IMR-90 (cell line): Measurements from ENCODE around the gene CD46. TPM values are rescaled to one million over a fixed set of nuclear protein-coding genes. Genes with fewer than 3 reads are reported as not detected.

Experiments
- ATAC-seq: fragments of 200-7000 bp; cut with Tn5 transposase; 2 replicates; pipeline ENCODE4 v1.9.1; 2020; ENCODE audit warnings: low read depth, mild to moderate bottlenecking, moderate library complexity
- BruUV-seq: library from RNA; stranded (reverse); fragments of 400-500 nt; replicated peaks from 2 replicates; lab custom pipeline; 2021; lab: Mats Ljungman, UMichigan
- CTCF ChIA-PET: fragments of 300-600 bp; formaldehyde crosslinking; extraction: SDS; loops from one replicate; lab custom pipeline; 2021; ENCODE audit warnings: antibody characterized with exemption; lab: Yijun Ruan, JAX
- POLR2A ChIA-PET: fragments of 300-600 bp; sonication (Branson Sonifier 250); formaldehyde crosslinking; loops from one replicate; lab custom pipeline; 2022; ENCODE audit warnings: antibody characterized with exemption; ENCODE audit not compliant: unreplicated experiment; lab: Charles Lee
- DNase-seq: peaks from one replicate; pipeline ENCODE4 v3.0.0; 2013
- H2AFZ ChIP-seq: replicated peaks from 2 replicates; pipeline ENCODE3; 2013; ENCODE audit warnings: low read length, mild to moderate bottlenecking; ENCODE audit not compliant: poor library complexity
- H2AK5ac ChIP-seq: 2 replicates; pipeline ENCODE4 v1.6.1; 2013; ENCODE audit warnings: low read depth, low read length, inconsistent platforms
- H2AK9ac ChIP-seq: replicated peaks from 2 replicates; pipeline ENCODE3; 2013; ENCODE audit warnings: mild to moderate bottlenecking, low read depth, low read length, moderate library complexity; ENCODE audit not compliant: poor library complexity
- H2BK120ac ChIP-seq: 2 replicates; pipeline ENCODE4 v1.6.1; 2013; ENCODE audit warnings: low read depth, low read length, inconsistent platforms
- H2BK15ac ChIP-seq: 3 replicates; pipeline ENCODE4 v1.6.1; 2013; ENCODE audit warnings: low read depth, low read length, inconsistent platforms
- H2BK20ac ChIP-seq: 2 replicates; pipeline ENCODE4 v1.6.1; 2013; ENCODE audit warnings: low read depth, mild to moderate bottlenecking, inconsistent platforms, low read length, moderate library complexity
- H2BK5ac ChIP-seq: 2 replicates; pipeline ENCODE4 v1.6.1; 2013; ENCODE audit warnings: mild to moderate bottlenecking, low read depth, low read length, inconsistent platforms; ENCODE audit not compliant: poor library complexity, severe bottlenecking
- H3K14ac ChIP-seq: replicated peaks from 2 replicates; pipeline ENCODE4 v1.6.1; 2013; ENCODE audit warnings: low read depth, low read length, inconsistent platforms
- H3K18ac ChIP-seq: 2 replicates; pipeline ENCODE4 v1.6.1; 2013; ENCODE audit warnings: low read depth, low read length, control low read depth
- H3K23ac ChIP-seq: 2 replicates; pipeline ENCODE4 v1.6.1; 2013; ENCODE audit warnings: low read depth, low read length, inconsistent platforms
- H3K27ac ChIP-seq: 2 replicates; pipeline ENCODE4 v1.5.1; 2013; ENCODE audit warnings: mild to moderate bottlenecking, control low read depth, low read length; ENCODE audit not compliant: insufficient read depth
- H3K27me3 ChIP-seq: 2 replicates; pipeline ENCODE4 v1.6.1; 2013; ENCODE audit warnings: low read length; ENCODE audit not compliant: control insufficient read depth, insufficient read depth
- H3K36me3 ChIP-seq: 2 replicates; pipeline ENCODE4 v1.6.1; 2013; ENCODE audit warnings: low read length, mixed read lengths; ENCODE audit not compliant: control insufficient read depth, insufficient read depth
- H3K4ac ChIP-seq: 2 replicates; pipeline ENCODE4 v1.6.1; 2013; ENCODE audit warnings: low read depth, low read length, inconsistent platforms
- H3K4me1 ChIP-seq: 2 replicates; pipeline ENCODE4 v1.6.1; 2013; ENCODE audit warnings: low read length, mixed read lengths; ENCODE audit not compliant: control insufficient read depth, insufficient read depth
- H3K4me2 ChIP-seq: 2 replicates; pipeline ENCODE4 v1.6.1; 2013; ENCODE audit warnings: low read depth, mild to moderate bottlenecking, control low read depth, low read length, moderate library complexity
- H3K4me3 ChIP-seq: 2 replicates; pipeline ENCODE4 v1.5.1; 2013; ENCODE audit warnings: low read depth, mild to moderate bottlenecking, control low read depth, low read length, moderate library complexity; ENCODE audit not compliant: insufficient read depth
- H3K56ac ChIP-seq: 2 replicates; pipeline ENCODE4 v1.6.1; 2013; ENCODE audit warnings: low read length, inconsistent platforms; ENCODE audit not compliant: insufficient read depth; ENCODE audit errors: extremely low read depth
- H3K79me1 ChIP-seq, 2 experiments: 2 replicates each; pipeline ENCODE4 v1.6.1; 2013; ENCODE audit warnings: low read length in 2 of 2, inconsistent platforms in 1 of 2, low read depth in 1 of 2
- H3K9ac ChIP-seq: 2 replicates; pipeline ENCODE4 v1.6.1; 2013; ENCODE audit warnings: low read depth, low read length, control low read depth
- H3K9me1 ChIP-seq: 2 replicates; pipeline ENCODE4 v1.6.1; 2013; ENCODE audit warnings: low read length, inconsistent platforms; ENCODE audit not compliant: insufficient read depth
- H3K9me3 ChIP-seq: 2 replicates; pipeline ENCODE4 v1.6.1; 2013; ENCODE audit warnings: low read length; ENCODE audit not compliant: control insufficient read depth, insufficient read depth
- H4K20me1 ChIP-seq: 2 replicates; pipeline ENCODE4 v1.6.1; 2013; ENCODE audit warnings: low read length, inconsistent platforms; ENCODE audit not compliant: insufficient read depth
- H4K5ac ChIP-seq: 2 replicates; pipeline ENCODE4 v1.6.1; 2013; ENCODE audit warnings: mild to moderate bottlenecking, low read depth, low read length, control low read depth
- H4K8ac ChIP-seq, 2 experiments: 2 replicates each; pipeline ENCODE4 v1.6.1; 2013; ENCODE audit warnings: low read depth in 2 of 2, low read length in 2 of 2, control low read depth in 1 of 2, inconsistent platforms in 1 of 2
- H4K91ac ChIP-seq: 2 replicates; pipeline ENCODE4 v1.6.1; 2013; ENCODE audit warnings: low read depth, low read length, inconsistent platforms; ENCODE audit not compliant: insufficient read depth
- BHLHE40 ChIP-seq: fragments of 150-350 bp; IDR thresholded peaks from 2 replicates; pipeline ENCODE4 v1.6.1; 2016; ENCODE audit warnings: mild to moderate bottlenecking, low read depth, low read length
- CEBPB ChIP-seq: IDR thresholded peaks from 2 replicates; pipeline ENCODE4 v1.6.1; 2012; ENCODE audit warnings: low read depth, low read length, improper control_type of control experiment
- CTCF ChIP-seq: conservative IDR thresholded peaks from 2 replicates; pipeline ENCODE4 v1.5.1; 2012; ENCODE audit warnings: mild to moderate bottlenecking, low read depth, low read length, improper control_type of control experiment
- FOS ChIP-seq: fragments of 150-350 bp; IDR thresholded peaks from 2 replicates; pipeline ENCODE4 v1.6.1; 2016; ENCODE audit warnings: low read depth, low read length
- MAFK ChIP-seq: IDR thresholded peaks from 2 replicates; pipeline ENCODE4 v1.6.1; 2012; ENCODE audit warnings: low read depth, low read length, improper control_type of control experiment
- MXI1 ChIP-seq: IDR thresholded peaks from 2 replicates; pipeline ENCODE4 v1.6.1; 2012; ENCODE audit warnings: low read depth, mild to moderate bottlenecking, low read length, moderate library complexity, borderline replicate concordance
- NFE2L2 ChIP-seq: fragments of 150-350 bp; IDR thresholded peaks from 2 replicates; pipeline ENCODE4 v1.6.1; 2016; ENCODE audit warnings: low read depth, mild to moderate bottlenecking, low read length
- POLR2A ChIP-seq: IDR thresholded peaks from 2 replicates; pipeline ENCODE4 v1.6.1; 2012; ENCODE audit warnings: mild to moderate bottlenecking, low read depth, low read length
- RAD21 ChIP-seq: IDR thresholded peaks from 2 replicates; pipeline ENCODE4 v1.6.1; 2012; ENCODE audit warnings: low read length, improper control_type of control experiment
- RFX5 ChIP-seq: IDR thresholded peaks from 2 replicates; pipeline ENCODE4 v1.8.0; 2012; ENCODE audit warnings: low read depth, mild to moderate bottlenecking, low read length, moderate library complexity
- SMC3 ChIP-seq: fragments of 150-350 bp; IDR thresholded peaks from 2 replicates; pipeline ENCODE4 v1.6.1; 2016; ENCODE audit warnings: low read depth, mild to moderate bottlenecking, antibody characterized with exemption, low read length, moderate library complexity
- USF2 ChIP-seq: fragments of 150-350 bp; IDR thresholded peaks from 2 replicates; pipeline ENCODE4 v1.6.1; 2017; ENCODE audit warnings: mild to moderate bottlenecking, antibody characterized with exemption, low read length, low read depth
- WGBS, 2 experiments: methylation state at CpG; one replicate each; pipeline versions ENCODE4 v1.1.5 to v1.1.7; 2013; ENCODE audit warnings: missing lambda C conversion rate in 2 of 2; ENCODE audit not compliant: insufficient read length in 1 of 2; ENCODE audit errors: extremely low coverage in 2 of 2; 5-methylcytosine and 5-hydroxymethylcytosine counted together
- dilution Hi-C: fragments of 300-500 bp; cut with HindIII; formaldehyde crosslinking; loops from one replicate; pipeline ENCODE4 v1.14.3; 2018; ENCODE audit warnings: low sequenced_read_pairs; ENCODE audit not compliant: unreplicated experiment
- in situ Hi-C: fragments of 300-500 bp; cut with MboI; formaldehyde crosslinking; loops from 3 replicates; pipeline ENCODE4 v1.14.3; 2019; ENCODE audit warnings: low sequenced_read_pairs, inconsistent platforms, mixed read lengths
- intact Hi-C: fragments of 100-400 bp; cut with micrococcal nuclease; formaldehyde crosslinking; loops from 2 replicates; pipeline ENCODE4 v1.10.0; 2022
- polyA plus RNA-seq, 3 experiments: library from polyadenylated mRNA; depleted of rRNA; stranded (reverse); fragments of >200 nt; gene quantifications; 2 replicates each; pipeline ENCODE4 v1.2.3, GENCODE V29; 2012; ENCODE audit warnings: low replicate concordance in 1 of 3
- total RNA-seq: library from RNA; depleted of rRNA; stranded (reverse); fragments of >200 nt; gene quantifications from 2 replicates; pipeline ENCODE4 v1.2.3, GENCODE V29; 2012

CD46 gene
- total and polyA plus RNA-seq, 2 of the 4 experiments (the other 2 are of a cell fraction) = 37.1 to 82.0 TPM

DNA sequence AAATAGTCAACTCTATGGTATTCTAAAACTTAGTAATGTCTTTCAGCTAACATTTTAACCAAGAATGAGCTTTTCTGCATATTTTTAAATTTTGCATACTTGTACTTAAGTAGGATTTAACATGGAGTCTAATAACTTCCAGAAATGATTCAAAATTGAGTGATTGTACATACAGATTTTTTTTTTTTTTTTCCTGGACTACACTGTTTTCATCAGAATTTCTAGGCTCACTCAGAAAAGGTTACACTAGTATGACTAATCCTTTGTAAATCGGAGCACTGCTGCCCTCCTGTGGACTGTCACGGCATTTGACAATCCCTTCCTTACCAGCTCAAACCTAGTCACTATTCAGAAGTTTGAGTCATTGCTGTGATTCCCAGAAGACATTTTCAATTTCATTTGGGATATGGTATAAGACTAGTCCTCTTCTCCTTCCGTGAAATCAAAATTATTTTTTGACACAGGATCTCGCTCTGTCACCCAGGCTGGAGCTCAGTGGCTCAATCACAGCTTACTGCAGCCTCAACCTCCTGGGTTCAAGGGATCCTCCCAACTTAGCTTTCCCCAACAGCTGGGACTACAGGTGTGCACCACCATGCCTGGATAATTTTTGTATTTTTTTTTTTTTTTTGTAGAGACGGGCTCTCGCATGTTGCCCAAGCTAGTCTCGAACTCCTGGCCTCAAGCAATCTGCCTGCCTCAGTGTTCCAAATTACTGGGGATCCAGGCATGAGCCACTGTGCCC, 45.5 kb downstream of the CD46 start:
- no peak for TF ChIP-seq MXI1
- peak; percentile 85 for TF ChIP-seq CTCF
- no peak for TF ChIP-seq BHLHE40
- TF ChIP-seq RAD21 = peak; percentile 65
- TF ChIP-seq CEBPB = no peak
- TF ChIP-seq POLR2A = no peak
- TF ChIP-seq SMC3 = peak; percentile 69
- no peak for TF ChIP-seq NFE2L2
- no peak for TF ChIP-seq MAFK
- TF ChIP-seq USF2 = no peak
- no peak for TF ChIP-seq RFX5
- peak; percentile 49 for TF ChIP-seq FOS
- intact Hi-C loops = loop anchor here (1.0 to 5.0 kb wide), 2 partner anchors 85 to 142 kb away; no protein-coding TSS in a partner anchor
- BruUV-seq = no TSS peak

More for the DNA sequence above, 45.5 kb downstream of the CD46 start:
- Histone ChIP-seq H2AK9ac (no peak overlapping the region), H3K36me3 (peaks cover 14% of the 10 kb centered on the region), H3K23ac (no peak overlapping the region), H4K5ac (no peak overlapping the region), H2BK120ac (no peak overlapping the region), H3K18ac (no peak overlapping the region), H3K9ac (no peak overlapping the region), H3K4me1 (no peaks in the 10 kb centered on the region; the same call in 1 of the 2 replicates), H2AK5ac (no peak overlapping the region), H3K79me1 (no peaks in the 10 kb centered on the region), H2AFZ (no peak overlapping the region), H2BK5ac (peak overlapping the region; percentile 57), H4K20me1 (no peaks in the 10 kb centered on the region), H3K4ac (no peak overlapping the region), H3K4me3 (no peak overlapping the region), H2BK20ac (no peak overlapping the region), H4K91ac (no peak overlapping the region; the same call in 1 of the 2 replicates), H2BK15ac (no peak overlapping the region; the same call in 2 of the 3 replicates), H3K14ac (no peak overlapping the region), H3K4me2 (no peak overlapping the region), H3K9me1 (no peaks in the 10 kb centered on the region), H3K27me3 (no peaks in the 10 kb centered on the region), H3K9me3 (no peaks in the 10 kb centered on the region), H3K27ac (no peak overlapping the region), H4K8ac (no peak overlapping the region), H3K56ac (no peak overlapping the region)
- dilution Hi-C loops = no loop called here
- ATAC-seq (peak; percentile 97), DNase-seq (peak; percentile 89)
- POLR2A ChIA-PET = no interaction called here
- WGBS, 2 experiments = no CpG with 5 or more reads among the region's 7 CpGs
- in situ Hi-C loops = no loop called here
- CTCF ChIA-PET = interaction anchor here (0.5 to 2.0 kb wide), 17 partner anchors 8 to 1762 kb away, joined by 3 to 13 read pairs (median 3); no protein-coding TSS in a partner anchor
